ENCODE results near the gene IRF2BP2. TPM values are rescaled to one million over a fixed set of nuclear protein-coding genes. Genes with fewer than 3 reads are reported as not detected.
A peak's percentile ranks its signal among the peaks of the same experiment; 100 is the strongest.

IRF2BP2 gene
- total and polyA plus RNA-seq, 2 of the 13 experiments (the other 11 are each of a cell fraction or from before 2014, with no cell fraction given), result 140 to 147 TPM

DNA sequence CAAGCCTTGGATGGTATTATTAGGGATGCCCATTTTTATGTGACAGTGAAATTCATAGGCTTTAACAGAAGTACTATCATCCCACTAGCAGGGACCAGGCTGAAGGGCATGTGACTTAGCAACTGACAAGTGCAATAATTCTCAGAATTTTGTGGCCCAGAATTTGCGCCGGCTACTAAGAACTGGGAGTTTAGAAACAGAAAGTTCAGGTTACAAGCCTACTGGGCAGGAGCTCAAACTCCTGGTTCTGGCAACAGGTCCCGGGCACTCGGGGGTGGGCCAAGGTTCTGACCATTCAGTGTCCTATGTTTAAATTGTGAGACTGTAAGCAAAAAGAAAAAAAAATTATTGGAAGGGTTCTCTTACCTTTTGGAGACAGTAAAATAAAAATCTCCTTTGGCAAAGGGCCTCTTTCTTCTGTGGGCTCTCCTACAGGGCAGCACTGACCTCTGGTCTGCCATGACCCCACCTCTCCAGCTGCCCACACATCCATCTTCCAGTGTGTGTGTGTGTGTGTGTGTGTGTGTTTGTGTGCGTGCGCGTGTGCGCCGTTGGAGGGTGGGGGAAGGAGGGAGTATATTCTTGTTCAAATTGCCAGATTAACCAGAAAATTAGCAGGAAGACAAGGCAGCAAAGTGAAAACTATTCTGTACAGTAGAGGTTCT, 26.1 kb downstream of the IRF2BP2 start (continued):
- TF ChIP-seq, protein P1, sequence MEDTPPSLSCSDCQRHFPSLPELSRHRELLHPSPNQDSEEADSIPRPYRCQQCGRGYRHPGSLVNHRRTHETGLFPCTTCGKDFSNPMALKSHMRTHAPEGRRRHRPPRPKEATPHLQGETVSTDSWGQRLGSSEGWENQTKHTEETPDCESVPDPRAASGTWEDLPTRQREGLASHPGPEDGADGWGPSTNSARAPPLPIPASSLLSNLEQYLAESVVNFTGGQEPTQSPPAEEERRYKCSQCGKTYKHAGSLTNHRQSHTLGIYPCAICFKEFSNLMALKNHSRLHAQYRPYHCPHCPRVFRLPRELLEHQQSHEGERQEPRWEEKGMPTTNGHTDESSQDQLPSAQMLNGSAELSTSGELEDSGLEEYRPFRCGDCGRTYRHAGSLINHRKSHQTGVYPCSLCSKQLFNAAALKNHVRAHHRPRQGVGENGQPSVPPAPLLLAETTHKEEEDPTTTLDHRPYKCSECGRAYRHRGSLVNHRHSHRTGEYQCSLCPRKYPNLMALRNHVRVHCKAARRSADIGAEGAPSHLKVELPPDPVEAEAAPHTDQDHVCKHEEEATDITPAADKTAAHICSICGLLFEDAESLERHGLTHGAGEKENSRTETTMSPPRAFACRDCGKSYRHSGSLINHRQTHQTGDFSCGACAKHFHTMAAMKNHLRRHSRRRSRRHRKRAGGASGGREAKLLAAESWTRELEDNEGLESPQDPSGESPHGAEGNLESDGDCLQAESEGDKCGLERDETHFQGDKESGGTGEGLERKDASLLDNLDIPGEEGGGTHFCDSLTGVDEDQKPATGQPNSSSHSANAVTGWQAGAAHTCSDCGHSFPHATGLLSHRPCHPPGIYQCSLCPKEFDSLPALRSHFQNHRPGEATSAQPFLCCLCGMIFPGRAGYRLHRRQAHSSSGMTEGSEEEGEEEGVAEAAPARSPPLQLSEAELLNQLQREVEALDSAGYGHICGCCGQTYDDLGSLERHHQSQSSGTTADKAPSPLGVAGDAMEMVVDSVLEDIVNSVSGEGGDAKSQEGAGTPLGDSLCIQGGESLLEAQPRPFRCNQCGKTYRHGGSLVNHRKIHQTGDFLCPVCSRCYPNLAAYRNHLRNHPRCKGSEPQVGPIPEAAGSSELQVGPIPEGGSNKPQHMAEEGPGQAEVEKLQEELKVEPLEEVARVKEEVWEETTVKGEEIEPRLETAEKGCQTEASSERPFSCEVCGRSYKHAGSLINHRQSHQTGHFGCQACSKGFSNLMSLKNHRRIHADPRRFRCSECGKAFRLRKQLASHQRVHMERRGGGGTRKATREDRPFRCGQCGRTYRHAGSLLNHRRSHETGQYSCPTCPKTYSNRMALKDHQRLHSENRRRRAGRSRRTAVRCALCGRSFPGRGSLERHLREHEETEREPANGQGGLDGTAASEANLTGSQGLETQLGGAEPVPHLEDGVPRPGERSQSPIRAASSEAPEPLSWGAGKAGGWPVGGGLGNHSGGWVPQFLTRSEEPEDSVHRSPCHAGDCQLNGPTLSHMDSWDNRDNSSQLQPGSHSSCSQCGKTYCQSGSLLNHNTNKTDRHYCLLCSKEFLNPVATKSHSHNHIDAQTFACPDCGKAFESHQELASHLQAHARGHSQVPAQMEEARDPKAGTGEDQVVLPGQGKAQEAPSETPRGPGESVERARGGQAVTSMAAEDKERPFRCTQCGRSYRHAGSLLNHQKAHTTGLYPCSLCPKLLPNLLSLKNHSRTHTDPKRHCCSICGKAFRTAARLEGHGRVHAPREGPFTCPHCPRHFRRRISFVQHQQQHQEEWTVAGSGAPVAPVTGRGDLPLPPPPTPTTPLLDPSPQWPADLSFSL (CRISPR knock-in tag; IDR thresholded peaks at IDR 0.05), result peak; percentile 79
- peak; percentile 21; the same call in 1 of the 2 replicates for TF ChIP-seq SALL1 (CRISPR knock-in tag; IDR thresholded peaks at IDR 0.05)

- in situ Hi-C loops (cut with HindIII; ENCODE audit: extremely low pct_ligation_motif_present, low pct_unique_long_range_greater_than_20kb) (no loop called here), intact Hi-C loops (cut with micrococcal nuclease; ENCODE audit: unreplicated experiment) (no loop called here)
- POLR2A ChIA-PET, result no interaction called here
- no peaks in the 10 kb centered on the region for H3K9me3 ChIP-seq (ENCODE audit: low read length)
- FAIRE-seq, result no peak
- H3K27ac ChIP-seq (ENCODE audit: extremely low read length, insufficient read depth, low read length), result no peak overlapping the region
- H3K9ac ChIP-seq (ENCODE audit: insufficient read depth, low read depth, low read length), result no peak overlapping the region
- no peak overlapping the region for H3K4me2 ChIP-seq (ENCODE audit: low read depth, low read length)
- H4K20me1 ChIP-seq (ENCODE audit: insufficient read depth, low read length), result no peaks in the 10 kb centered on the region
- DNase-seq (ENCODE audit: low spot score), result no peak
- no peak for ATAC-seq
- no peak overlapping the region for H3K4me3 ChIP-seq (replicated peaks in 1 of 3; ENCODE audit: insufficient read depth in 1 of 3, low read depth in 2 of 3, low read length in 3 of 3)
- TF ChIP-seq AHR (CRISPR knock-in tag; IDR thresholded peaks at IDR 0.05), result no peak
- no peak for TF ChIP-seq NBN (conservative IDR thresholded peaks at IDR 0.05)
- TF ChIP-seq CCDC6 (CRISPR knock-in tag; IDR thresholded peaks at IDR 0.05), result no peak
- TF ChIP-seq ISL2 (CRISPR knock-in tag; IDR thresholded peaks at IDR 0.05), result no peak
- TF ChIP-seq NONO (IDR thresholded peaks at IDR 0.05), result no peak
- TF ChIP-seq NONO (CRISPR knock-in tag; conservative IDR thresholded peaks at IDR 0.05), result no peak
- TF ChIP-seq GATAD1 (CRISPR knock-in tag; IDR thresholded peaks at IDR 0.05), result no peak
- TF ChIP-seq FOXC1 (CRISPR knock-in tag; IDR thresholded peaks at IDR 0.05; ENCODE audit: borderline replicate concordance), result no peak
- no peak for TF ChIP-seq ZNF776 (CRISPR knock-in tag; IDR thresholded peaks at IDR 0.05)
- TF ChIP-seq ZNF567 (CRISPR knock-in tag; IDR thresholded peaks at IDR 0.05; ENCODE audit: borderline replicate concordance), result no peak
- no peak for TF ChIP-seq ZNF333 (CRISPR knock-in tag; IDR thresholded peaks at IDR 0.05; ENCODE audit: borderline replicate concordance)
- no peak for TF ChIP-seq ZNF460 (CRISPR knock-in tag; IDR thresholded peaks at IDR 0.05; ENCODE audit: borderline replicate concordance)
- TF ChIP-seq XRCC5 (optimal IDR thresholded peaks at IDR 0.05; ENCODE audit: low read length), result no peak
- 67% methylated on average over 9 of the region's 9 CpGs for WGBS (ENCODE audit: low lambda C conversion rate)
- no TSS peak for BruUV-seq (replicated peaks)
- no peaks in the 10 kb centered on the region for H3K79me2 ChIP-seq (ENCODE audit: insufficient read depth, low read length)
- H3K36me3 ChIP-seq (replicated peaks in 1 of 2; ENCODE audit: control insufficient read depth in 1 of 2, insufficient read depth in 2 of 2, low read length in 2 of 2), result no peaks in the 10 kb centered on the region
- H3K4me1 ChIP-seq (ENCODE audit: insufficient read depth, low read length), result peaks cover 23% of the 10 kb centered on the region
- peaks cover 3 to 5% of the 10 kb centered on the region in 2 experiments; a peak in 2 of 5 replicates for H3K27me3 ChIP-seq (ENCODE audit: control insufficient read depth in 1 of 2, insufficient read depth in 2 of 2, low read length in 2 of 2)
- CTCF ChIA-PET (ENCODE audit: low intra/inter-chr PET ratio, low total read pairs), result no interaction called here
- no peak overlapping the region for H2AFZ ChIP-seq (ENCODE audit: low read length)
These were observed 27.2 kb downstream of the IRF2BP2 start for GRCh38 chr1:234582681-234583301.

All from HepG2 (cell line).